ENCODE data around the gene TMEM170B.
"Not testable (repeated sequence)": the region's sequence is repeated elsewhere in the genome, so short reads cannot be mapped to it uniquely, and the experiment has no call there.

TMEM170B gene

GRCh38 chr6:11547846-11548245 lies 10.3 kb downstream of the TMEM170B start:
- H3K4me1 Mint-ChIP-seq (ENCODE audit: low read depth); H3K9me3 Mint-ChIP-seq (ENCODE audit: low read depth); H3K4me3 Mint-ChIP-seq; H3K27me3 Mint-ChIP-seq; H3K36me3 Mint-ChIP-seq; H3K27ac Mint-ChIP-seq: not testable (repeated sequence)

GRCh38 chr6:11548578-11548977 lies 11.0 kb downstream of the TMEM170B start:
- H3K4me1 Mint-ChIP-seq (ENCODE audit: low read depth); H3K27ac Mint-ChIP-seq; H3K36me3 Mint-ChIP-seq; H3K27me3 Mint-ChIP-seq; H3K9me3 Mint-ChIP-seq (ENCODE audit: low read depth); H3K4me3 Mint-ChIP-seq: not testable (repeated sequence)

GRCh38 chr6:11551053-11551452 lies 13.5 kb downstream of the TMEM170B start:
- Mint-ChIP-seq H3K27ac (no peak overlapping the region), H3K36me3 (peaks cover 5% of the 10 kb centered on the region), H3K4me1 (ENCODE audit: low read depth) (peaks cover 2% of the 10 kb centered on the region)

GRCh38 chr6:11552442-11552841 lies 14.9 kb downstream of the TMEM170B start:
- no peak overlapping the region for H3K4me3 Mint-ChIP-seq
- H3K9me3 Mint-ChIP-seq (ENCODE audit: low read depth) = no peaks in the 10 kb centered on the region
- peaks cover 5% of the 10 kb centered on the region for H3K36me3 Mint-ChIP-seq
- no peaks in the 10 kb centered on the region for H3K27me3 Mint-ChIP-seq
- no peak overlapping the region for H3K27ac Mint-ChIP-seq
- peaks cover 2% of the 10 kb centered on the region for H3K4me1 Mint-ChIP-seq (ENCODE audit: low read depth)

More at GRCh38 chr6:11551053-11551452, 13.5 kb downstream of the TMEM170B start:
- no peaks in the 10 kb centered on the region for H3K27me3 Mint-ChIP-seq
- no peaks in the 10 kb centered on the region for H3K9me3 Mint-ChIP-seq (ENCODE audit: low read depth)
- no peak overlapping the region for H3K4me3 Mint-ChIP-seq

GRCh38 chr6:11553824-11554223 lies 16.3 kb downstream of the TMEM170B start:
- Mint-ChIP-seq H3K36me3 (peaks cover 2% of the 10 kb centered on the region), H3K27me3 (no peaks in the 10 kb centered on the region), H3K27ac (no peak overlapping the region), H3K4me1 (ENCODE audit: low read depth) (peaks cover 2% of the 10 kb centered on the region), H3K4me3 (no peak overlapping the region), H3K9me3 (ENCODE audit: low read depth) (no peaks in the 10 kb centered on the region)

GRCh38 chr6:11556309-11556708 lies 18.8 kb downstream of the TMEM170B start:
- Mint-ChIP-seq H3K27ac (no peak overlapping the region), H3K27me3 (no peaks in the 10 kb centered on the region), H3K36me3 (peaks cover 2% of the 10 kb centered on the region), H3K4me3 (no peak overlapping the region), H3K9me3 (ENCODE audit: low read depth) (no peaks in the 10 kb centered on the region), H3K4me1 (ENCODE audit: low read depth) (peaks cover 2% of the 10 kb centered on the region)

GRCh38 chr6:11563793-11564192 lies 26.2 kb downstream of the TMEM170B start:
- Mint-ChIP-seq H3K27me3 (no peaks in the 10 kb centered on the region), H3K4me1 (ENCODE audit: low read depth) (no peaks in the 10 kb centered on the region), H3K27ac (no peak overlapping the region), H3K4me3 (no peak overlapping the region), H3K9me3 (ENCODE audit: low read depth) (no peaks in the 10 kb centered on the region), H3K36me3 (peaks cover 16% of the 10 kb centered on the region)

- no peak overlapping the region for H3K4me3 Mint-ChIP-seq
- no peak overlapping the region for H3K27ac Mint-ChIP-seq
- H3K4me1 Mint-ChIP-seq (ENCODE audit: low read depth) = no peaks in the 10 kb centered on the region
- H3K27me3 Mint-ChIP-seq = no peaks in the 10 kb centered on the region
- peaks cover 16% of the 10 kb centered on the region for H3K36me3 Mint-ChIP-seq
- H3K9me3 Mint-ChIP-seq (ENCODE audit: low read depth) = no peaks in the 10 kb centered on the region
Measured at GRCh38 chr6:11566609-11567008, 29.1 kb downstream of the TMEM170B start.

GRCh38 chr6:11571073-11571472 lies 33.5 kb downstream of the TMEM170B start:
- no peak overlapping the region for H3K4me3 Mint-ChIP-seq
- no peaks in the 10 kb centered on the region for H3K4me1 Mint-ChIP-seq (ENCODE audit: low read depth)
- no peaks in the 10 kb centered on the region for H3K9me3 Mint-ChIP-seq (ENCODE audit: low read depth)
- peaks cover 11% of the 10 kb centered on the region for H3K36me3 Mint-ChIP-seq
- no peak overlapping the region for H3K27ac Mint-ChIP-seq
- no peaks in the 10 kb centered on the region for H3K27me3 Mint-ChIP-seq

GRCh38 chr6:11575408-11576033 lies 38.0 kb downstream of the TMEM170B start:
- H3K9me3 Mint-ChIP-seq (ENCODE audit: low read depth) = no peaks in the 10 kb centered on the region
- no peaks in the 10 kb centered on the region for H3K4me1 Mint-ChIP-seq (ENCODE audit: low read depth)
- no peaks in the 10 kb centered on the region for H3K27me3 Mint-ChIP-seq
- no peak overlapping the region for H3K4me3 Mint-ChIP-seq
- no peak overlapping the region for H3K27ac Mint-ChIP-seq
- no peaks in the 10 kb centered on the region for H3K36me3 Mint-ChIP-seq

GRCh38 chr6:11580686-11581405 lies 43.3 kb downstream of the TMEM170B start:
- Mint-ChIP-seq H3K36me3 (no peaks in the 10 kb centered on the region), H3K27ac (no peak overlapping the region), H3K4me1 (ENCODE audit: low read depth) (no peaks in the 10 kb centered on the region), H3K9me3 (ENCODE audit: low read depth) (no peaks in the 10 kb centered on the region), H3K4me3 (no peak overlapping the region), H3K27me3 (no peaks in the 10 kb centered on the region)

GRCh38 chr6:11584244-11584643 lies 46.7 kb downstream of the TMEM170B start:
- no peak overlapping the region for H3K27ac Mint-ChIP-seq
- no peaks in the 10 kb centered on the region for H3K36me3 Mint-ChIP-seq
- no peak overlapping the region for H3K4me3 Mint-ChIP-seq
- no peaks in the 10 kb centered on the region for H3K9me3 Mint-ChIP-seq (ENCODE audit: low read depth)
- H3K4me1 Mint-ChIP-seq (ENCODE audit: low read depth) = no peaks in the 10 kb centered on the region
- peaks cover 1% of the 10 kb centered on the region for H3K27me3 Mint-ChIP-seq

GRCh38 chr6:11585426-11586016 lies 48.0 kb downstream of the TMEM170B start:
- Mint-ChIP-seq H3K27me3 (peaks cover 1% of the 10 kb centered on the region), H3K36me3 (no peaks in the 10 kb centered on the region), H3K4me1 (ENCODE audit: low read depth) (no peaks in the 10 kb centered on the region), H3K27ac (no peak overlapping the region), H3K9me3 (ENCODE audit: low read depth) (no peaks in the 10 kb centered on the region), H3K4me3 (no peak overlapping the region)

GRCh38 chr6:11586117-11586516 lies 48.6 kb downstream of the TMEM170B start:
- Mint-ChIP-seq H3K27me3 (peaks cover 1% of the 10 kb centered on the region), H3K4me1 (ENCODE audit: low read depth) (no peaks in the 10 kb centered on the region), H3K9me3 (ENCODE audit: low read depth) (no peaks in the 10 kb centered on the region), H3K27ac (no peak overlapping the region), H3K4me3 (no peak overlapping the region), H3K36me3 (no peaks in the 10 kb centered on the region)

- Mint-ChIP-seq H3K4me3 (no peak overlapping the region), H3K27me3 (peaks cover 1% of the 10 kb centered on the region), H3K4me1 (ENCODE audit: low read depth) (no peaks in the 10 kb centered on the region), H3K9me3 (ENCODE audit: low read depth) (no peaks in the 10 kb centered on the region), H3K27ac (no peak overlapping the region), H3K36me3 (no peaks in the 10 kb centered on the region)
Measured at GRCh38 chr6:11586536-11586935, 49.0 kb downstream of the TMEM170B start.
